GM12891 (cell line): Measurements from ENCODE around the gene KIZ.

Experiments
- DNase-seq: peaks from one replicate; pipeline ENCODE4 v3.0.0; 2011; ENCODE audit warnings: low spot score; ENCODE audit not compliant: insufficient read length
- FAIRE-seq: peaks from 2 replicates; lab custom pipeline; 2011; peaks lifted over from hg19 to GRCh38; lab: Jason Lieb, UNC
- PAX5 ChIP-seq: IDR thresholded peaks from 2 replicates; pipeline ENCODE4 v1.6.1; 2011; ENCODE audit warnings: low read length, moderate library complexity, mild to moderate bottlenecking; ENCODE audit not compliant: insufficient read depth, severe bottlenecking
- POLR2A ChIP-seq: IDR thresholded peaks from 2 replicates; pipeline ENCODE4 v1.6.1; 2011; ENCODE audit warnings: low read depth, low read length, control low read depth
- POLR2AphosphoS5 ChIP-seq: IDR thresholded peaks from 2 replicates; pipeline ENCODE4 v1.6.1; 2011; ENCODE audit warnings: low read depth, low read length, control low read depth
- POU2F2 ChIP-seq: IDR thresholded peaks from 2 replicates; pipeline ENCODE4 v1.6.1; 2011; ENCODE audit warnings: low read depth, mild to moderate bottlenecking, control low read depth, low read length, moderate library complexity
- SPI1 ChIP-seq: IDR thresholded peaks from 2 replicates; pipeline ENCODE4 v1.6.1; 2011; ENCODE audit warnings: low read depth, low read length, control low read depth
- TAF1 ChIP-seq: IDR thresholded peaks from 2 replicates; pipeline ENCODE4 v1.6.1; 2011; ENCODE audit warnings: low read depth, low read length, control low read depth

The KIZ gene

DNA sequence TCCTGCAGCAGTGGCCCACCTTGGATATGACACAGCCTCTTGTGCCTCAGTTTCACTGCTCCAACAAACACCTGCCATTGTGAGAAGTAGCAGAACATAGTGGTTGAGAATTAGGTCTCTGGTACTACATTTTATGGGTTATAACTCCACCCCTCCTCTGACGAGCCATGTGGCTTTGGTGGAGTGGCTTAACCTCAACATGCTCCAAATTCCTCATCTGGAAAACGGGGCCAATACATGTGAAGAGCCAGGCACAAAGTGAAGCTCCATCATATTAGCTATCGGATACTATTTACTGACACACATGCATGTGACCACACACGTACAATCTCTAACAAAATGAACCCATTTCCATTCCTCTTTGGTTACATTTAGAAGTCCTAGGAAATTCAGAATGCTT lies 8.4 kb upstream of the KIZ start:
- FAIRE-seq = no peak
- no peak for DNase-seq

DNA sequence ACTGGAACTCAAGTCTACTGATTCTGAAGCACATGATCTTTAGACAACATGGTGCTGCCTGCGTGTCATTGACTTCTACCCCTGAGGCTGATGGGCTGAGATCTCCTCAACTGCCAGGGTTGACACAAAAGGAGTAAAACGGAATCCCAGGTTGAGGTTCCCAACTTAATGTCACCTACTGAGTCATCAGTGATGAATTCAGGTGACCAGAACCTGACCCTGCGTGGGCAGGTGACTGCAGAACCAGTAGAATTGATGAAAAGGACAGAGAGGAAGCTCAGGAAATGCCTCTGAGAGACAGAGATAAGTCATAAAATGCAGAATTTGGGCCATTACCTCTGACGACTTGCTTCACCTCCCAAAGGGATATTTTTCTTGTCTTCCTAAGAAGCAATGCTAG lies 7.7 kb upstream of the KIZ start:
- FAIRE-seq (no peak), DNase-seq (no peak)
- TF ChIP-seq POLR2A = no peak
- no peak for TF ChIP-seq POU2F2
- TF ChIP-seq PAX5 = no peak
- no peak for TF ChIP-seq POLR2AphosphoS5
- no peak for TF ChIP-seq TAF1
- no peak for TF ChIP-seq SPI1

More for the DNA sequence above, 8.4 kb upstream of the KIZ start:
- TF ChIP-seq POLR2A = no peak
- TF ChIP-seq SPI1 = no peak
- TF ChIP-seq TAF1 = no peak
- TF ChIP-seq POLR2AphosphoS5 = no peak
- no peak for TF ChIP-seq POU2F2
- TF ChIP-seq PAX5 = no peak

DNA sequence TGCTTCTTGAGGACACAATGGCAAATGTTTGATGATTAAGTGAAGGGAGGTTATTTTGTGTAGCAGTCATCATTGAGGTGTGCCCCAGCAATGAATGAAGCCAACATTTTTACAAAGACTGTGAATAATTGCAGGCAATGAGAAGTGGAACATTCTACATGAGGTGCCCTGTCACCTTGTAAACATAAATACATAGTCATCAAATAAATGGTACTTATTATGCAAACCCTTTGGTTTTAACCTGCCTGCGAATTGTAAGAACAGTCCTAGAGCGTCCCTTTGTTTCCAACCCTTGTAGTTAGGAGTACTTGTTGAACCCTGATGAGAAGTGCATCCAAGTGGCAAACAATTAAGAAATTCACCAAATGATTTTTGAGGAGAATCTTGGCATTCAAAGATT lies 7.1 kb upstream of the KIZ start:
- FAIRE-seq (no peak), DNase-seq (no peak)
- TF ChIP-seq POLR2AphosphoS5 = no peak
- no peak for TF ChIP-seq PAX5
- no peak for TF ChIP-seq TAF1
- TF ChIP-seq SPI1 = no peak
- no peak for TF ChIP-seq POU2F2
- TF ChIP-seq POLR2A = no peak

DNA sequence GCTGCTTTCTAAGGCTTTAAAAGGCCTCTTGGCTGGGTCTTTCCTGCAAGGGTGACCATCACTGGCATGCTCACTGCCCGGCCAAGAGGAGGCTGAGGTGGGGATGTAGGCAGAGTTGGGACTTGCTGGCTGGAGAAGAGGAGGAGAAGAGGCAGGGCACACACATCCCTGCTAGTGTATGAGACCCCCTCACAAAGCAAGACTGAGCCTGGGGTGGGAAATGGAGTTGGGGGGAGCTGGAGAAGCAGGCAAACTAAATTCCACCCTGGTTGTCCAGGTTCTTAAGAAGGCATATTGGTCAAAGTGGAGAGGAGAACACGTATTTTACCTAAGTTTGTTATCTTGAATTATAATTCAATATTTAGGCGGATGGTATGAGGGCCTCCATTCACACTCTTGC lies 1.7 kb upstream of the KIZ start:
- FAIRE-seq (no peak), DNase-seq (no peak)
- TF ChIP-seq POU2F2 = no peak
- TF ChIP-seq POLR2A = no peak
- TF ChIP-seq PAX5 = no peak
- TF ChIP-seq SPI1 = no peak

DNA sequence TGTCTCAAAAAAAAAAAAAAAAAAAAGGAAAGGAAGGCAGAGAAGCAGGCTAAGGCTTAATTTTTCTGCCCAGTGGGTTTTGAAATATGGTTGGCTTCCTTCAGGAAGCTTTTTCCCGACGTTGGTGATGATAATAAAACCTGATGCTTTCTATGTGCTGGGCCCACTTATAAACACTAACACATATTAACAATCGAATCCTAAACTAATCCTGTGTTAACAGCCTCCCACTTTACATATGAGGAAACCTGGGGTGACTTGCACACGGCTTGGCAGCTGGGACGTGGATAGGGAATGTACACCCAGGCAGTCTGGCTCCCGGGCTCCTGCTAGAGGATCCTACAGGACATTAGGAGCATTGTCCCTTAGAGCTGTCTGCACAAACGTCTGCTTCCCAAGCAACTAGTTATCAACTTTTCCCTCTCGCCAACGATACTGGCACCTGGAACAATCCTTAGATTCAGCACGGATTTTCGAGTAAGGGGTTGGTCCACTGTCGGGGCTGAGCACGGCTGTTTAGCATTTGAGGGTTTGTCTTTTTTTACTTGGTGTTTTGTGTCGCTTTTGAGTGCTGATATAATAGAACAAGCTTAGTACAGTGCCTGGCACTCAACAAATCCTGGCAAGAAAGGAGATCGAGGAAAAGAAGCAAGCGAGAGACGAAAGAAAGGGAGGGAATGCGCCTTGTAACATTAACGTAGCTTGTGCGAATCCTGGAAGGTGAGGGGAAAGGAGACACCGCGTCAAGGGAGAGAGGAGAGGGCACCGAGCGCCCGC lies 622 bp upstream of the KIZ start:
- TF ChIP-seq POLR2AphosphoS5 = no peak
- no peak for TF ChIP-seq POU2F2
- TF ChIP-seq POLR2A = no peak
- TF ChIP-seq SPI1 = no peak
- no peak for TF ChIP-seq TAF1
- TF ChIP-seq PAX5 = no peak
- DNase-seq = no peak

DNA sequence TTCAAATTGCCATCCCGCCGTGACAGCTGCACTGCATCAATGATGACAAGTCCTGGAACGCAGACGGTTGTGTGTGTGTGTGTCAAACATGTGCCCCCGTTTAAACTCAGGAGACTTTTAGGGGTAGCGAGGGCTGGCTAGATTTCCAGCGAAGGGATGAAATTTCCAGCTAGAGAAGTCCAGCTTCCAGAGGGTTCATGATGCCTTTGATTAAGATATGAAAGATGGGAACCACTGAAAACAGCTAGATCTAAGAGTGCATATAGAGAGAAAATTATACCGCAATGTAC lies 644 bp downstream of the KIZ start:
- no peak for FAIRE-seq
- no peak for TF ChIP-seq POLR2AphosphoS5
- TF ChIP-seq POU2F2 = no peak
- TF ChIP-seq TAF1 = no peak
- no peak for TF ChIP-seq PAX5
- TF ChIP-seq POLR2A = no peak
- DNase-seq = no peak

More for the DNA sequence above, 622 bp upstream of the KIZ start:
- no peak for FAIRE-seq

DNA sequence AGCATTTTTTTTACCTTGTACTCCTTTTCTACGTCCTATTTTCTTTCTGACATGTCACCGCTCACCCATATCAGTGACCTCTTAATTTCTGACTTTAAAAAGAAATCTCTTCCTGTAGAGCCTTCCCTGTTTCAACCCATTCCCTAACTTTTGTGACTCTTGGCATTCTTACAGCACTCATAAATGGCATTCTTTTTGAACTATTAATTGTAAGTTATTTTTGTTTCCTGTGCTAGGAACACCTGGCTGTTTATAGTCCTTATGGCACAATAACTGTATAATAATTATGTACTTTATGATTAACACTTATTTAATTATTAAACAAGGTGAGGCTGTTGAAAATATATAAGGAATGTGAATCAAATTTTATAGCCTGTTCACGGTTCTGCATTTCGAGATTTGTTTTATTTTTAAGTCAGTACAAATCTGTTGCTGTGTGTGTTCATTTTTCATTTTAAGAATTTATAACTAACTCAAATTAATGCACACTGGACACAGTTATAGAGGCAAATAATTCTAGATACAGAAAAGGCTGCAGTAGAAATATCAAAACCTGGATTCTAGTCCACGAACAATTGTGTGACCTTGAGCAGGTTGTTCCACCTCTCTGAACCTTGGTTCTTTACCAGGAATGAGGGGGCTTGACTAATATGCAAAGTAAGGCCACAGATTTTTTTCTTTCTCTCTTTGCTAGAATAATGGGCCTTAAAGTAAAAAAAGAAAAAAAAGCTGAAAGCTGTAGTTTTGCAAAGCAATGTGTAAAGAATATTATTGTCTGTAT lies 1.5 kb downstream of the KIZ start:
- TF ChIP-seq TAF1 (no peak), SPI1 (no peak), PAX5 (no peak), POU2F2 (no peak), POLR2AphosphoS5 (no peak), POLR2A (no peak)
- FAIRE-seq (no peak), DNase-seq (no peak)

DNA sequence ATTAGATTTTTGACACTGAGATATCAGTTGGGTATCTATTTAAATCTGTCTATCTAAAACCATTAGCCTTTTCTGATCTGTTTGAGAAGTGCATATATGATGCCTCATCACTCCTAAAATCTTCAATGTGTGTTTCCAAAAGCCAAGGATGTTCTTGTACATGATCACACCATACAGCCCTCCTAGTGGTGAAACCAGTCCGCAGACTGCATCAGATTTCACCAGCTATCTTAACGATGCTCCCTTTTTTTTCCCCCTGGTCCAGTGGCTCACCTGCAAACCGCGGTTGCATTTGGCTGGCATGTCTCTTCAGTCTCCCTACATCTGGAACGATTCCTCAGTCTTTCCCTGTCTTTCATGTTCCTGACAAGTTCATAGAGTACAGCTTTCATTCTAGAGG lies 4.0 kb downstream of the KIZ start:
- DNase-seq = no peak
- TF ChIP-seq SPI1 (no peak), POU2F2 (no peak)
- FAIRE-seq = no peak

DNA sequence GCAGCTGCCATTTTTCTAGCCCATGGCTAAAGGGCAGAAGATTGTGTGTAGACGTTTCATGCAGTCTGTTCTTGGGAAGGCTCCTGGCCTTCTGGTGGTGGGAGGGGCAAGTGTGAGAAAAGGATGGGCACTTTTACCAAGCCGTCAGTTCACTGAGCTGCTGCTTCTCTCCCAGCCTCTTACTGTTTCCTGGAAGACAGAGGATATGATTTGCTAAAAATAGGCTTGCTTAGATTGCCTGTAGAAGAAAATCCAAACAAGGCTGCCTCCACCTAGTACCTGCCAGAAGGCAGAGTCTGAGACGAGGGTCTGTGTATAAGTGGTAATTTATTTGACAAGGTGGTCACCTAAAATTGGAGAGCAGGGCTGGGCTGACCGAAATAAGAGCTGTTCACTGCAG lies 7.5 kb downstream of the KIZ start:
- no peak for FAIRE-seq
- TF ChIP-seq SPI1 = no peak
- DNase-seq = no peak

DNA sequence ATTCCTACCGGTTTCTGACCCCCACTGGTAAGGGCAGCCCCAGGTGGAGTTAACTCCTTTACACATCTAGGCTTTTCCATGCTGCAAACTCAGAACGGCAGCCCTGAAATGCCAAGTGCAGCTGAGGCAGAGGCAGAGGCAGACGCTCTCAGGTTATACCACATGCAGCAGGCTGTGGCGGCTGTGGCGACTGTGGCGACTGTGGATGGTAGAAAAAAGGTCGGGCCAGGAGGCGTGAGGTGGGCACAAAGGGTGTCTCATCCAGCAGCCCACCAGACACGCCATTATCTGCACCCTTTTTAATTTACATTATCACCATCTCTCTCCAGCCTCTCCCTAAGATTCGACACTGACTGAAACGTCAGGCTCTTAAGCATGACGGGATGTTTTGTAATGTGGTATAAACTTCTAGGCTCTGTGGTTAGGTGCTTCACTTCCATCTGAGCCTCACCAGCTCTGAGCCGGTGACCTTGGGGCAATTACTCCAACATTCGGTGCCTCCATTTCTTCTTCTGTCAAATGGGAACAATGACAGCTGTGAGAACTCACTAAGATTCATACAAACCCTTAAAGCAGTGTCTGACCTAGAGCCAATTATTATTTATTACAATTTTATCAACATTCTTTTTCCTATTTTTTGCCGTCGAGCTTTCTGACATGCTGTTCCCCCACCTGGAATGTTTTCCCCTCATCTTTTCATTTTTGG lies 8.2 kb downstream of the KIZ start:
- no peak for DNase-seq
- TF ChIP-seq POLR2A = no peak
- no peak for TF ChIP-seq POU2F2
- no peak for TF ChIP-seq SPI1
- TF ChIP-seq POLR2AphosphoS5 = no peak
- TF ChIP-seq PAX5 = no peak
- TF ChIP-seq TAF1 = no peak
- FAIRE-seq = no peak
